IPS-20b (cell line): Measurements from ENCODE around the gene RABL2B.

Experiments used
- H3K27ac ChIP-seq: one replicate; pipeline ENCODE4 v1.5.1; 2013; ENCODE audit warnings: low read length
- H3K27me3 ChIP-seq: 2 replicates; pipeline ENCODE4 v1.6.1; 2013; ENCODE audit warnings: mild to moderate bottlenecking, low read length, inconsistent platforms; ENCODE audit not compliant: insufficient read depth
- H3K36me3 ChIP-seq: 2 replicates; pipeline ENCODE4 v1.6.1; 2013; ENCODE audit warnings: low read depth, mild to moderate bottlenecking, inconsistent platforms, low read length, moderate library complexity; ENCODE audit not compliant: insufficient read depth
- H3K4me1 ChIP-seq: 2 replicates; pipeline ENCODE4 v1.6.1; 2013; ENCODE audit warnings: mild to moderate bottlenecking, control low read depth, inconsistent platforms, low read length, moderate library complexity; ENCODE audit not compliant: insufficient read depth
- H3K4me3 ChIP-seq: 2 replicates; pipeline ENCODE4 v1.5.1; 2013; ENCODE audit warnings: mild to moderate bottlenecking, low read length, inconsistent platforms
- H3K9ac ChIP-seq: 2 replicates; pipeline ENCODE4 v1.6.1; 2013; ENCODE audit warnings: low read depth, mild to moderate bottlenecking, inconsistent platforms, low read length, moderate library complexity
- H3K9me3 ChIP-seq: 2 replicates; pipeline ENCODE4 v1.6.1; 2013; ENCODE audit warnings: mild to moderate bottlenecking, low read depth, low read length, inconsistent platforms; ENCODE audit not compliant: insufficient read depth

Gene RABL2B

DNA sequence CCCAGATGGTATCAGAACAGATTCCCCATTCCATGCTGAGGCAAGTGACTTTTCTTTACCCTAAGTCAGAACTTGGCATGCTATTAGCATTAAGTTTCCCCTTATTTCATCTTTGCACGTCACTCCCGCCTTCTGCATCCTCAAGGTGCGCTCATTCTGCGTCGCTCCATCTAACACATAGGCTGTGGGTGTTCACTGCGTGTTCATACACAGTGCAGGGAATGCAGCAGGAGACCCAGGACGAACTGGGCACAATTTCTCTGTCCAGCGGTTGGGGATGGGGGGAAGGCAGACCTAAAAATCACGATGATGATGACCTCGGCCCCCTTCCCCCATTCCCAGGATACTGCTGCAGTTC, 65.1 kb downstream of the RABL2B start:
- H3K36me3 ChIP-seq = no peaks in the 10 kb centered on the region
- H3K4me3 ChIP-seq = no peak overlapping the region
- H3K4me1 ChIP-seq = no peaks in the 10 kb centered on the region
- no peak overlapping the region for H3K27ac ChIP-seq
- no peak overlapping the region for H3K9ac ChIP-seq
- no peaks in the 10 kb centered on the region for H3K9me3 ChIP-seq
- peaks cover 67% of the 10 kb centered on the region for H3K27me3 ChIP-seq

DNA sequence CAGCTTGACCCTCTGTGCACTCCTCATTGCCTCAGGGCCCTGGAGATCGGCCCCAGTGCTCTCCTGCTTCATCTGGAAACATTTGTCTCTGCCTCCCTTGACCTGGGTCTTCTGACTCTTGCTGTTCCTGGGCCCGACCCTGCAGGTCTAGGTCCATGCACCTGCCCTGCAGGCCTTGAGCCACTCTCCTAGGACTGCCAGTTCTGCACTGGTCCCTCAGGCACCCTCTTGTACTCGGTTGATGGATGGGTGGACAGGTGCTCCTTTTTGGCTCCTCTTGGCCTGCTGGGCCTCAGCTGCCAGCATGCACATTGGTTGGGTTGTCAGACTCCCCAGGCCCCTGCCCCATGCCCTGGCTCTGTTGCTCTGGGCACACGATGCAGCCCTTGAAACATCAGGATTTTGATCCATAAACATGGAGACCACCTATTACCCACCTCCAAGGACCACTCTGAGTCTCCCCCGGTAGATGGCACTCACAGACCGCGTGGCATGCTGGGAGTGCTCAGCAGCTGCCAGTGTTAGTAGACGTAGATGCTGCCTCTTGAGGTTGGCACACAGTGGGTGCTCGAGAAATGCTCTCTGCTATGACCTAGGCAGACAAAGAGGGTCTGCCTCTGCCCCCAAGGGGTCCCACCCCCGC, 65.6 kb downstream of the RABL2B start:
- Histone ChIP-seq H3K4me1 (no peaks in the 10 kb centered on the region), H3K36me3 (no peaks in the 10 kb centered on the region), H3K27ac (no peak overlapping the region), H3K9ac (no peak overlapping the region), H3K9me3 (no peaks in the 10 kb centered on the region), H3K27me3 (peaks cover 62% of the 10 kb centered on the region), H3K4me3 (no peak overlapping the region)
